ENCODE data around the gene ZSCAN4.

Gene ZSCAN4

DNA sequence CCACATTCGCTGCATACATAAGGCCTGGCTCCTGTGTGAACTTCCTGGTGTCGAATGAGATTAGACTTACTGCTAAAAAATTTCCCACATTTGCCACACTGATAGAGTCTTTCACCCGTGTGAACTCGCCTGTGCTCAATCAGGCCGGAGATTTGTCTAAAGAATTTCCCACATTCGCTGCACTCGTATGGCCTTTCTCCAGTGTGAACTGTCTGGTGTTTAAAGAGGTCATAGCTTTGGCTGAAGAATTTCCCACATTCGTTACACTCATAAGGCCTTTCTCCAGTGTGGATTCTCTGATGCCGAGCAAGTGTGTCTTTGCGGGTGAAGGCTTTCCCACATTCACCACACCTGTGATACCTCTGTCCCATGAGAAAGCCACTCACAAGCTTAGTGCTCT lies 52.1 kb downstream of the ZSCAN4 start:
- H3K4me1 ChIP-seq (ENCODE audit: low read depth, poor library complexity, severe bottlenecking), result no peaks in the 10 kb centered on the region
- H3K27me3 ChIP-seq (ENCODE audit: insufficient read depth, low read depth), result no peaks in the 10 kb centered on the region
- H3K79me2 ChIP-seq (ENCODE audit: insufficient read depth, low read depth), result no peaks in the 10 kb centered on the region
- H3K36me3 ChIP-seq (ENCODE audit: insufficient read depth), result no peaks in the 10 kb centered on the region
- TF ChIP-seq, protein P1, sequence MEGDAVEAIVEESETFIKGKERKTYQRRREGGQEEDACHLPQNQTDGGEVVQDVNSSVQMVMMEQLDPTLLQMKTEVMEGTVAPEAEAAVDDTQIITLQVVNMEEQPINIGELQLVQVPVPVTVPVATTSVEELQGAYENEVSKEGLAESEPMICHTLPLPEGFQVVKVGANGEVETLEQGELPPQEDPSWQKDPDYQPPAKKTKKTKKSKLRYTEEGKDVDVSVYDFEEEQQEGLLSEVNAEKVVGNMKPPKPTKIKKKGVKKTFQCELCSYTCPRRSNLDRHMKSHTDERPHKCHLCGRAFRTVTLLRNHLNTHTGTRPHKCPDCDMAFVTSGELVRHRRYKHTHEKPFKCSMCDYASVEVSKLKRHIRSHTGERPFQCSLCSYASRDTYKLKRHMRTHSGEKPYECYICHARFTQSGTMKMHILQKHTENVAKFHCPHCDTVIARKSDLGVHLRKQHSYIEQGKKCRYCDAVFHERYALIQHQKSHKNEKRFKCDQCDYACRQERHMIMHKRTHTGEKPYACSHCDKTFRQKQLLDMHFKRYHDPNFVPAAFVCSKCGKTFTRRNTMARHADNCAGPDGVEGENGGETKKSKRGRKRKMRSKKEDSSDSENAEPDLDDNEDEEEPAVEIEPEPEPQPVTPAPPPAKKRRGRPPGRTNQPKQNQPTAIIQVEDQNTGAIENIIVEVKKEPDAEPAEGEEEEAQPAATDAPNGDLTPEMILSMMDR (conservative IDR thresholded peaks at IDR 0.05; ENCODE audit: low read depth, low read length), result no peak
- H3K9ac ChIP-seq, result no peak overlapping the region
- H3K27ac ChIP-seq, result no peak overlapping the region
- no peak overlapping the region for H2AFZ ChIP-seq (ENCODE audit: low read depth)
- H3K4me2 ChIP-seq, result no peak overlapping the region
- H3K4me3 ChIP-seq (IDR thresholded peaks at IDR 0.05; ENCODE audit: insufficient read depth, low read depth, low read length), result no peak overlapping the region
- no peaks in the 10 kb centered on the region for H4K20me1 ChIP-seq (ENCODE audit: insufficient read depth)

Measured in KMS-11 (cell line).